HepG2 (cell line): ENCODE data around the gene NCOA4. TPM values are rescaled to one million over a fixed set of nuclear protein-coding genes. Genes with fewer than 3 reads are reported as not detected.

ENCODE experiments used
- ARNTL ChIP-seq: sonication (generic); formaldehyde crosslinking; IDR thresholded peaks from 2 replicates; pipeline ENCODE4 v1.4.0; 2020; ENCODE audit warnings: mild to moderate bottlenecking, missing genetic modification reagents
- ATF7-NPFF ChIP-seq: sonication (generic); formaldehyde crosslinking; IDR thresholded peaks from 2 replicates; pipeline ENCODE4 v1.8.1; 2023; ENCODE audit warnings: mild to moderate bottlenecking, low read depth, missing genetic modification reagents, moderate library complexity
- ETS1 ChIP-seq: sonication (generic); formaldehyde crosslinking; IDR thresholded peaks from 2 replicates; pipeline ENCODE4 v1.4.0; 2020; ENCODE audit warnings: missing genetic modification reagents
- FOSL1 ChIP-seq: sonication (generic); formaldehyde crosslinking; IDR thresholded peaks from 2 replicates; pipeline ENCODE4 v1.9.0; 2021; ENCODE audit warnings: missing genetic modification reagents, borderline replicate concordance
- FOXK1 ChIP-seq: sonication (generic); formaldehyde crosslinking; IDR thresholded peaks from 2 replicates; pipeline ENCODE4 v1.4.0; 2020; ENCODE audit warnings: low read depth, missing genetic modification reagents, borderline replicate concordance
- KLF15 ChIP-seq: sonication (generic); formaldehyde crosslinking; IDR thresholded peaks from 2 replicates; pipeline ENCODE4 v1.8.1; 2023; ENCODE audit warnings: borderline replicate concordance, mild to moderate bottlenecking, inconsistent platforms, missing genetic modification reagents, mixed read lengths
- MAFG ChIP-seq: sonication (generic); formaldehyde crosslinking; IDR thresholded peaks from 2 replicates; pipeline ENCODE4 v1.5.1; 2020; ENCODE audit warnings: mild to moderate bottlenecking, missing genetic modification reagents
- RBFOX2 ChIP-seq: fragments of 200-400 bp; formaldehyde crosslinking; IDR thresholded peaks from 2 replicates; pipeline ENCODE4 v1.6.1; 2017; ENCODE audit warnings: low read depth, mild to moderate bottlenecking, low read length
- SKI ChIP-seq: fragments of 450-650 bp; IDR thresholded peaks from one replicate; pipeline ENCODE4 v1.6.1; 2018; ENCODE audit warnings: mild to moderate bottlenecking; ENCODE audit not compliant: partially characterized antibody
- ZBTB10 ChIP-seq: sonication (generic); formaldehyde crosslinking; IDR thresholded peaks from 2 replicates; pipeline ENCODE4 v1.4.0; 2020; ENCODE audit warnings: missing genetic modification reagents, borderline replicate concordance
- ZBTB4 ChIP-seq: sonication (generic); formaldehyde crosslinking; IDR thresholded peaks from 2 replicates; pipeline ENCODE4 v1.4.0; 2020; ENCODE audit warnings: missing genetic modification reagents, mild to moderate bottlenecking, borderline replicate concordance
- ZMAT5 ChIP-seq: sonication (generic); formaldehyde crosslinking; IDR thresholded peaks from 2 replicates; pipeline ENCODE4 v1.5.0; 2020; ENCODE audit warnings: mild to moderate bottlenecking, low read depth, missing genetic modification reagents, borderline replicate concordance
- ZNF292 ChIP-seq: sonication (generic); formaldehyde crosslinking; IDR thresholded peaks from 2 replicates; pipeline ENCODE4 v1.8.1; 2022; ENCODE audit warnings: mild to moderate bottlenecking, low read depth, missing genetic modification reagents, borderline replicate concordance
- ZNF512 ChIP-seq: sonication (generic); formaldehyde crosslinking; IDR thresholded peaks from 2 replicates; pipeline ENCODE4 v1.4.0; 2020; ENCODE audit warnings: mild to moderate bottlenecking, missing genetic modification reagents
- ZNF597 ChIP-seq: sonication (generic); formaldehyde crosslinking; IDR thresholded peaks from 2 replicates; pipeline ENCODE4 v1.5.0; 2020; ENCODE audit warnings: missing genetic modification reagents
- ZNF619 ChIP-seq: sonication (generic); formaldehyde crosslinking; IDR thresholded peaks from 2 replicates; pipeline ENCODE4 v1.4.0; 2020; ENCODE audit warnings: mild to moderate bottlenecking, missing genetic modification reagents
- ZNF772 ChIP-seq: sonication (generic); formaldehyde crosslinking; IDR thresholded peaks from 2 replicates; pipeline ENCODE4 v1.5.0; 2020; ENCODE audit warnings: mild to moderate bottlenecking, missing genetic modification reagents
- polyA plus RNA-seq, 8 experiments: library from polyadenylated mRNA; depleted of rRNA in 3 of 8; stranded (reverse) in 7 of 8; unstranded in 1 of 8; fragments of >200 nt; fragmentation: Illumina TruSeq in 4 of 8; extraction: Trizol in 4 of 8; gene quantifications; 2 replicates each; pipeline versions ENCODE4 v1.2.1 to v1.2.3, GENCODE V29; 2011 to 2016; ENCODE audit warnings: low read depth in 4 of 8, missing spikeins in 1 of 8, mixed read lengths in 1 of 8; ENCODE audit not compliant: insufficient read depth in 1 of 8
- total RNA-seq, 5 experiments: library from RNA; depleted of rRNA; stranded (reverse); fragments of >200 nt; fragmentation: Illumina TruSeq; extraction: Trizol; gene quantifications; 2 replicates each; pipeline ENCODE4 v1.2.3, GENCODE V29; 2016; ENCODE audit warnings: low read depth in 1 of 5

The NCOA4 gene
- total and polyA plus RNA-seq, 2 of the 13 experiments (the other 11 are each of a cell fraction or from before 2014, with no cell fraction given) = 306 to 400 TPM

- TF ChIP-seq ETS1 (no peak), ATF7-NPFF (peak; percentile 79; the same call in 1 of the 2 replicates), ZMAT5 (CRISPR knock-in tag) (no peak), RBFOX2 (peak; percentile 40), ZNF512 (no peak), ZBTB4 (no peak), MAFG (no peak), ARNTL (CRISPR knock-in tag) (no peak), FOXK1 (CRISPR knock-in tag) (peak; percentile 49; the same call in 1 of the 2 replicates), ZNF772 (0 out of 2 replicates have a peak, but pooled peaks have one; percentile 27), ZNF597 (no peak), ZNF292 (no peak), KLF15 (CRISPR knock-in tag) (no peak), FOSL1 (CRISPR knock-in tag) (no peak), SKI (peak; percentile 27), ZBTB10 (CRISPR knock-in tag) (0 out of 2 replicates have a peak, but pooled peaks have one; percentile 68), ZNF619 (no peak)
Measured at GRCh38 chr10:46031648-46032532, 1.5 kb upstream of the NCOA4 start (continued).
